ENCODE results near the gene SNX11.

DNA sequence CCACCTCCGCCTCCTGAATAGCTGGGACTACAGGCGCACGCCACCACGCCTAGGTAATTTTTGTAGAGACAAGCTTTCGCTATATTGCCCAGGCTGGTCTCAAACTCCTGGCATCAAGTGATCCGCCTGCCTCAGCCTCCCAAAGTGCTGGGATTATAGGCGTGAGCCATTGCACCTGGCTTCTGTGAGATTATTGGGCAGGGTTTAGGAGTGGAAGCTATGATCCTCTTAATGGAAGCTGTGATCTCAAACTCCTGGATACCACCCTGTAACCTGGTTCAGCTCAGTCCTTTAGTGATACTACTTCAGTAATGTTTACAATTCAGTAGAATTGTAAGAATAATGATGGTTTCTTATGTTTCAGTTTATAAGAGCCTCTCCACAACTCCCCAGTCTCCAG is 45.3 kb upstream of the SNX11 start:
- TF ChIP-seq, protein P1, sequence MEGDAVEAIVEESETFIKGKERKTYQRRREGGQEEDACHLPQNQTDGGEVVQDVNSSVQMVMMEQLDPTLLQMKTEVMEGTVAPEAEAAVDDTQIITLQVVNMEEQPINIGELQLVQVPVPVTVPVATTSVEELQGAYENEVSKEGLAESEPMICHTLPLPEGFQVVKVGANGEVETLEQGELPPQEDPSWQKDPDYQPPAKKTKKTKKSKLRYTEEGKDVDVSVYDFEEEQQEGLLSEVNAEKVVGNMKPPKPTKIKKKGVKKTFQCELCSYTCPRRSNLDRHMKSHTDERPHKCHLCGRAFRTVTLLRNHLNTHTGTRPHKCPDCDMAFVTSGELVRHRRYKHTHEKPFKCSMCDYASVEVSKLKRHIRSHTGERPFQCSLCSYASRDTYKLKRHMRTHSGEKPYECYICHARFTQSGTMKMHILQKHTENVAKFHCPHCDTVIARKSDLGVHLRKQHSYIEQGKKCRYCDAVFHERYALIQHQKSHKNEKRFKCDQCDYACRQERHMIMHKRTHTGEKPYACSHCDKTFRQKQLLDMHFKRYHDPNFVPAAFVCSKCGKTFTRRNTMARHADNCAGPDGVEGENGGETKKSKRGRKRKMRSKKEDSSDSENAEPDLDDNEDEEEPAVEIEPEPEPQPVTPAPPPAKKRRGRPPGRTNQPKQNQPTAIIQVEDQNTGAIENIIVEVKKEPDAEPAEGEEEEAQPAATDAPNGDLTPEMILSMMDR (IDR thresholded peaks at IDR 0.05) = no peak
- no peak for TF ChIP-seq POLR2A (IDR thresholded peaks at IDR 0.05)
